ENCODE data around the gene LIAS. TPM values are rescaled to one million over a fixed set of nuclear protein-coding genes. Genes with fewer than 3 reads are reported as not detected.

The LIAS gene
- total and polyA plus RNA-seq, 2 of the 13 experiments (the other 11 are each of a cell fraction or from before 2014, with no cell fraction given), result 16.0 to 16.6 TPM

DNA sequence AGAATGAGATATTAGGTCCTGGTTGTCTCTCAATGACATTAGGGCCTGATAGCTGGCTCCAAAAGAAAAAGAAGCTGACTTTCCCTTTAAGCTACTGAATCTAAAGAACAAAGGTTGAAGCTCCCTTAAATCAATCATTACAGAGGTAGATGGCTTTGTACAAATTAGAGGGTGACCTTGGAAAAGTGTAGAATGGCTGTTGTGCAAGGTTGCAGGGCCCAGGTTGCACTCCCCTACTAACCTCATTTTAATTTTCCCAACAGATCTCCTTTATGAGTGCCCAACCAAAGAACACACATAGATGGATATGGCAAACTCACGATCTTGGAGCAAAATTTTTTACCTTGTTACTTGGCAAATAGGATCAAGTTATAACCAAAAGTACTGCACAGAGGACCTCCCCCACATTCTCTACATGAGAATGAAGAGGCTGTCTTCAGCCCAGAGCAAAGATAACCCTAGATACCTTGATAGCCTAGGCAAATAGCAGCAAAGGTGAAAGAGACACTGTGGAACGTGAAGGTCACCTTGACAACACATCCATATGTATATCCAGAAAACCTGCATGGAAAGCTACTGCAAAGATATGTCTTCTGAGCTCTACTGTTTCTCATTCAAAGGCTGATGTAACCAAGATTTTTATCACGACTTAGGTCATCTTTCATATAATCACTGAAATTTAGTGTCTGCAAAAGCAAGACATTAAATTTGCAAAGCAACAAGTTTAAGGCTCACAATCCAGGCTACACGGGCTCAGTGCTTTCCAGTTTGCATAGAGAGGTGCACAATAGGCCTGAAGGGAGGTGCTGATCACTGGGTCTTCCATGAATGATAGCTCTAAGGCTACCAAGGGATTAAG is 29.2 kb upstream of the LIAS start (continued):
- TF ChIP-seq, protein P1, sequence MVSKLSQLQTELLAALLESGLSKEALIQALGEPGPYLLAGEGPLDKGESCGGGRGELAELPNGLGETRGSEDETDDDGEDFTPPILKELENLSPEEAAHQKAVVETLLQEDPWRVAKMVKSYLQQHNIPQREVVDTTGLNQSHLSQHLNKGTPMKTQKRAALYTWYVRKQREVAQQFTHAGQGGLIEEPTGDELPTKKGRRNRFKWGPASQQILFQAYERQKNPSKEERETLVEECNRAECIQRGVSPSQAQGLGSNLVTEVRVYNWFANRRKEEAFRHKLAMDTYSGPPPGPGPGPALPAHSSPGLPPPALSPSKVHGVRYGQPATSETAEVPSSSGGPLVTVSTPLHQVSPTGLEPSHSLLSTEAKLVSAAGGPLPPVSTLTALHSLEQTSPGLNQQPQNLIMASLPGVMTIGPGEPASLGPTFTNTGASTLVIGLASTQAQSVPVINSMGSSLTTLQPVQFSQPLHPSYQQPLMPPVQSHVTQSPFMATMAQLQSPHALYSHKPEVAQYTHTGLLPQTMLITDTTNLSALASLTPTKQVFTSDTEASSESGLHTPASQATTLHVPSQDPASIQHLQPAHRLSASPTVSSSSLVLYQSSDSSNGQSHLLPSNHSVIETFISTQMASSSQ (IDR thresholded peaks at IDR 0.05; ENCODE audit: low read depth), result peak; percentile 67
- TF ChIP-seq, protein P1 (CRISPR knock-in tag; IDR thresholded peaks at IDR 0.05; ENCODE audit: borderline replicate concordance), result no peak; the same call in 1 of the 2 replicates
- TF ChIP-seq SMYD3 (CRISPR knock-in tag; IDR thresholded peaks at IDR 0.05) (0 out of 2 replicates have a peak, but pooled peaks have one; percentile 72), NFKBIZ (CRISPR knock-in tag; IDR thresholded peaks at IDR 0.05) (no peak), MBD4 (IDR thresholded peaks at IDR 0.05; ENCODE audit: borderline replicate concordance, low read length) (no peak), MIER2 (CRISPR knock-in tag; IDR thresholded peaks at IDR 0.05) (no peak), GABPB1 (CRISPR knock-in tag; IDR thresholded peaks at IDR 0.05) (no peak), ATF1 (CRISPR knock-in tag; IDR thresholded peaks at IDR 0.05) (no peak), ERF (CRISPR knock-in tag; IDR thresholded peaks at IDR 0.05) (no peak), FOSL1 (CRISPR knock-in tag; IDR thresholded peaks at IDR 0.05; ENCODE audit: borderline replicate concordance) (no peak), MTF1 (CRISPR knock-in tag; IDR thresholded peaks at IDR 0.05) (no peak), ZNF557 (CRISPR knock-in tag; IDR thresholded peaks at IDR 0.05) (no peak)
- TF ChIP-seq, protein P2, sequence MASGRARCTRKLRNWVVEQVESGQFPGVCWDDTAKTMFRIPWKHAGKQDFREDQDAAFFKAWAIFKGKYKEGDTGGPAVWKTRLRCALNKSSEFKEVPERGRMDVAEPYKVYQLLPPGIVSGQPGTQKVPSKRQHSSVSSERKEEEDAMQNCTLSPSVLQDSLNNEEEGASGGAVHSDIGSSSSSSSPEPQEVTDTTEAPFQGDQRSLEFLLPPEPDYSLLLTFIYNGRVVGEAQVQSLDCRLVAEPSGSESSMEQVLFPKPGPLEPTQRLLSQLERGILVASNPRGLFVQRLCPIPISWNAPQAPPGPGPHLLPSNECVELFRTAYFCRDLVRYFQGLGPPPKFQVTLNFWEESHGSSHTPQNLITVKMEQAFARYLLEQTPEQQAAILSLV (CRISPR knock-in tag; IDR thresholded peaks at IDR 0.05; ENCODE audit: borderline replicate concordance), result no peak
- TF ChIP-seq, protein P3, sequence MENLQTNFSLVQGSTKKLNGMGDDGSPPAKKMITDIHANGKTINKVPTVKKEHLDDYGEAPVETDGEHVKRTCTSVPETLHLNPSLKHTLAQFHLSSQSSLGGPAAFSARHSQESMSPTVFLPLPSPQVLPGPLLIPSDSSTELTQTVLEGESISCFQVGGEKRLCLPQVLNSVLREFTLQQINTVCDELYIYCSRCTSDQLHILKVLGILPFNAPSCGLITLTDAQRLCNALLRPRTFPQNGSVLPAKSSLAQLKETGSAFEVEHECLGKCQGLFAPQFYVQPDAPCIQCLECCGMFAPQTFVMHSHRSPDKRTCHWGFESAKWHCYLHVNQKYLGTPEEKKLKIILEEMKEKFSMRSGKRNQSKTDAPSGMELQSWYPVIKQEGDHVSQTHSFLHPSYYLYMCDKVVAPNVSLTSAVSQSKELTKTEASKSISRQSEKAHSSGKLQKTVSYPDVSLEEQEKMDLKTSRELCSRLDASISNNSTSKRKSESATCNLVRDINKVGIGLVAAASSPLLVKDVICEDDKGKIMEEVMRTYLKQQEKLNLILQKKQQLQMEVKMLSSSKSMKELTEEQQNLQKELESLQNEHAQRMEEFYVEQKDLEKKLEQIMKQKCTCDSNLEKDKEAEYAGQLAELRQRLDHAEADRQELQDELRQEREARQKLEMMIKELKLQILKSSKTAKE (CRISPR knock-in tag; IDR thresholded peaks at IDR 0.05; ENCODE audit: borderline replicate concordance), result no peak
- TF ChIP-seq, protein P4, sequence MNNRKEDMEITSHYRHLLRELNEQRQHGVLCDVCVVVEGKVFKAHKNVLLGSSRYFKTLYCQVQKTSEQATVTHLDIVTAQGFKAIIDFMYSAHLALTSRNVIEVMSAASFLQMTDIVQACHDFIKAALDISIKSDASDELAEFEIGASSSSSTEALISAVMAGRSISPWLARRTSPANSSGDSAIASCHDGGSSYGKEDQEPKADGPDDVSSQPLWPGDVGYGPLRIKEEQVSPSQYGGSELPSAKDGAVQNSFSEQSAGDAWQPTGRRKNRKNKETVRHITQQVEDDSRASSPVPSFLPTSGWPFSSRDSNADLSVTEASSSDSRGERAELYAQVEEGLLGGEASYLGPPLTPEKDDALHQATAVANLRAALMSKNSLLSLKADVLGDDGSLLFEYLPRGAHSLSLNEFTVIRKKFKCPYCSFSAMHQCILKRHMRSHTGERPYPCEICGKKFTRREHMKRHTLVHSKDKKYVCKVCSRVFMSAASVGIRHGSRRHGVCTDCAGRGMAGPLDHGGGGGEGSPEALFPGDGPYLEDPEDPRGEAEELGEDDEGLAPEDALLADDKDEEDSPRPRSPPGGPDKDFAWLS (CRISPR knock-in tag; IDR thresholded peaks at IDR 0.05; ENCODE audit: borderline replicate concordance), result no peak
- TF ChIP-seq, protein P5, sequence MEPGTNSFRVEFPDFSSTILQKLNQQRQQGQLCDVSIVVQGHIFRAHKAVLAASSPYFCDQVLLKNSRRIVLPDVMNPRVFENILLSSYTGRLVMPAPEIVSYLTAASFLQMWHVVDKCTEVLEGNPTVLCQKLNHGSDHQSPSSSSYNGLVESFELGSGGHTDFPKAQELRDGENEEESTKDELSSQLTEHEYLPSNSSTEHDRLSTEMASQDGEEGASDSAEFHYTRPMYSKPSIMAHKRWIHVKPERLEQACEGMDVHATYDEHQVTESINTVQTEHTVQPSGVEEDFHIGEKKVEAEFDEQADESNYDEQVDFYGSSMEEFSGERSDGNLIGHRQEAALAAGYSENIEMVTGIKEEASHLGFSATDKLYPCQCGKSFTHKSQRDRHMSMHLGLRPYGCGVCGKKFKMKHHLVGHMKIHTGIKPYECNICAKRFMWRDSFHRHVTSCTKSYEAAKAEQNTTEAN (CRISPR knock-in tag; conservative IDR thresholded peaks at IDR 0.05), result no peak; the same call in 1 of the 2 replicates
- TF ChIP-seq, protein P6, sequence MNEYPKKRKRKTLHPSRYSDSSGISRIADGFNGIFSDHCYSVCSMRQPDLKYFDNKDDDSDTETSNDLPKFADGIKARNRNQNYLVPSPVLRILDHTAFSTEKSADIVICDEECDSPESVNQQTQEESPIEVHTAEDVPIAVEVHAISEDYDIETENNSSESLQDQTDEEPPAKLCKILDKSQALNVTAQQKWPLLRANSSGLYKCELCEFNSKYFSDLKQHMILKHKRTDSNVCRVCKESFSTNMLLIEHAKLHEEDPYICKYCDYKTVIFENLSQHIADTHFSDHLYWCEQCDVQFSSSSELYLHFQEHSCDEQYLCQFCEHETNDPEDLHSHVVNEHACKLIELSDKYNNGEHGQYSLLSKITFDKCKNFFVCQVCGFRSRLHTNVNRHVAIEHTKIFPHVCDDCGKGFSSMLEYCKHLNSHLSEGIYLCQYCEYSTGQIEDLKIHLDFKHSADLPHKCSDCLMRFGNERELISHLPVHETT (CRISPR knock-in tag; conservative IDR thresholded peaks at IDR 0.05), result no peak

All from HepG2 (cell line).